Measurements from ENCODE around the gene TJP3.
"Not testable (repeated sequence)": the region's sequence is repeated elsewhere in the genome, so short reads cannot be mapped to it uniquely, and the experiment has no call there.

Gene TJP3

DNA sequence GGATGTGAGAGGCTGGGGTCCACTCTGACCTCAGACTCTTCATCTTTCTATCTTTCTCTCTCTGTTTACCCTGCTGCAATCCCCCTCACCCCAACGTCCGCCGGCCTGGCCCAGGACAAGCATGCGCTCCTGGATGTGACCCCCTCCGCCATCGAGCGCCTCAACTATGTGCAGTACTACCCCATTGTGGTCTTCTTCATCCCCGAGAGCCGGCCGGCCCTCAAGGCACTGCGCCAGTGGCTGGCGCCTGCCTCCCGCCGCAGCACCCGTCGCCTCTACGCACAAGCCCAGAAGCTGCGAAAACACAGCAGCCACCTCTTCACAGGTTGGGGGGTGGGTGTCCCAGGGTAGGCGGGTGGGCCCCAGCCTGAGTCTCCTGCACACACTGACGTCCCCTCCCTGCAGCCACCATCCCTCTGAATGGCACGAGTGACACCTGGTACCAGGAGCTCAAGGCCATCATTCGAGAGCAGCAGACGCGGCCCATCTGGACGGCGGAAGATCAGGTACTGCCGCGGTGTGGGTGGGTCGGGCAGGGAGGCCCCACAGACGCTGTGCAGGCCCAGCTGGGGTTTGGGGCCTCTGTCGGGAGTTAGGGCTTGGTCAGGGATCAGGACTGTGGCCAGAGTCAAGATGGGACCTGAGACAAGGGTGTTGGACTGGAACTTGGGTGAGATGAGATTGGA is 38.3 kb downstream of the TJP3 start:
- no peak for DNase-seq

DNA sequence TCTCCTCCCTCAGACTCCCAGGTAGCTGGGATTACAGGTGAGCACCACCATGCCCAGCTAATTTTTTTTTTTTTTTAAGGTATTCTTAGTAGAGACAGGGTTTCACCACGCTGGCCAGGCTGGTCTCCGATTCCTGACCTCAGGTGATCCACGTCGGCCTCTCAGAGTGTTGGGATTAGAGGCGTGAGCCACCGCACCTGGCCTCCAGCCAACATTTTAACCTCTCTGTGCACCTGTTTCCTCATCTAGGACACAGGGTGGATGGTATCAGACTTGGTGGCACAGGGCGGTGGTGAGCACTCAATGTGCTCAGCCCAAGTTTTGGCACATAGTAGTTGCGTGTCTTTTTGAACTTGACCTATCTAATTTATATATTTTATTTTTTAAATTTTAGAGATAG is 40.8 kb downstream of the TJP3 start:
- no peak for DNase-seq

DNA sequence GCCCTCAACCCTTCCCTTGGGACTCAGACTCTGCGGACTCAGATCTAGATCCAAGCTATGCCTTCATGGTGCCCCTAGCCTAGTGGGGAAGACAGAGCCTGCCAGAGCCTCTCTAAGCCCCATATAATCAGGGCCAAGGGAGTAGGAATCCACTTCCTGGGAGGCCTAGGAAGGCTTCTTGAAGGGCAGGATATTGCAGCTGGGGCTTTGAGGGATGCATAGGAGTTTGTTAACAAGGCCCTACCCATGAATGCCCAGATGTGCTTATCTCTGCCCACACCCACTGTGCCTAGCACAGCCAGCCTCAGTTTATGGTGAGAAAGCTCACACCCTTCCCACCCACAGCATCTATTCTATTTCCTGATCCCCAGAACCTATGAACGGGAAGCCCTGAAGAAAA is 42.0 kb downstream of the TJP3 start:
- no peak for DNase-seq

DNA sequence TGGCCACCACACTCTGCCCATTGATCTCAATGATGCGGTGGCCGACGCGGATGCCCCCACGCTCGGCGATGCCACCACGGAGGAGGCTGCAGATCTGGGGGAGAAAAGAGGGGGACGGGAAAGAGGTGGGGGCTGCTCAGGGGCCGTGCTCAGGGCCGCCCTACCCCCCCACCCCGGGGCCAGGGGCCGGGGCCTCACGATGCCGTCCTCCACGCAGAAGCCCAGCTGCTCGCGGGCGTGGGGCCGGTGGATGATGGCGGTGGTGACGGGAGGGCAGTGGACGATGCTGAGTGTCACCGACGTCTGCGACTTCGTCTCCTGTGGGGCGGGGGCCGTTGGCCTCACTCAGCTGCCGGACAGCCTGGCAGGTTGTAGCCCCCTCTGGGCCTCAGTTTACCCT is 43.1 kb downstream of the TJP3 start:
- no peak for DNase-seq

DNA sequence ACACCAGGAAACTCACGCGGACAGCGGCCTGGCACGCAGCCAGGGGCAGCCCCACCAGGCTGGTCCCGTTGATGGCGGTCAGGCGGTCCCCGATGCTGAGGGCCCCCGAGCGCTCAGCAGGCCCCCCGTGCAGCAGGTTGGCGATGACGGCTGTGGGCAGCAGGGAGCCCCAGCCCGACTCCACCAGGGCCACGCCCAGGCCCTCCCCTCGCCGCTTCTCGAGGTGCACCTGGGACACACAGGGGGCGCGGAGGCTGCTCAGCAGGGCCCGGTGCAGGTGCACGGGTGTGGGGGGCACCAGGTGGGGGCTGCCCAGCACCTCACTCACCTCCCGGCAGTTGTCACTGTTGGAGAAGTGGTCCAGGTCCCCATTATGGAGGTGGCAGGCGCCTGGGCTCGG is 44.3 kb downstream of the TJP3 start:
- no peak for DNase-seq

DNA sequence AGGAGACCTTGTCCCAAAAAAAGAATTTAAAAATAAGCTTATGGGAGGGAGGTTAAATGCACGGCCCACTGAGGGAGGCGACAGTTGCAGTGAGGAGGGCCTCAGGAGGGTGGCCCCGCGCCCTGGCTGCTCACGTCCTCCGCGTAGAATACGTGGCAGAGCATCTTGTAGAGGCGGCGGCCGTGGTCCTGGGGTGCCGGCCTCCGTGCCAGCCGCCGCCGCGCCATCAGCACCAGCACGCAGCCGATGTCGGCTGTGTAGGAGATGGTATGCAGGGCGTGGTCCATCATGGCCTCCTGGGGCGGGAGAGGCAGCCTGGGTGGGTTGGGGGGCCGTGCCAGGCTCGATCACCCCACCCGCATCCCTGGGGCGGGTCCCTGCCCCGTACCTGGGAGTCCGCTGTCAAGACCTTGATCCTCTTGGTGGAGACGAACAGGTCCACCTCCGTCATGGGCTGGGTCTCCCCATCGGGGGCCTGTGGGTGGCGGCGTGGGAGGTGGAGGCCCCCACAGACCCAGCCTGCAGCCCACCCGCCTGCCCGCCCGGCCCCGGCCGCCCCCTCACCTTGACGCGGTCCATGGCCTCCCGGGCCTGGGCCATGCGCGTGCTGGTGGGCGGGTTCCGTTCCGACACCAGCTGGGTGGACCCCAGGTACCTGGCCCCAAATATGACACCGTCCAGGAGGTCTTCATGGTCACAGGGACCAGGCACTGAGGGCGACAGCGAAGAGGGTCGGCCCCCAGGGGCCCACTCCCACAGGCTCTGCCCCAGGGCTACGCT is 45.6 kb downstream of the TJP3 start:
- DNase-seq: no peak

DNA sequence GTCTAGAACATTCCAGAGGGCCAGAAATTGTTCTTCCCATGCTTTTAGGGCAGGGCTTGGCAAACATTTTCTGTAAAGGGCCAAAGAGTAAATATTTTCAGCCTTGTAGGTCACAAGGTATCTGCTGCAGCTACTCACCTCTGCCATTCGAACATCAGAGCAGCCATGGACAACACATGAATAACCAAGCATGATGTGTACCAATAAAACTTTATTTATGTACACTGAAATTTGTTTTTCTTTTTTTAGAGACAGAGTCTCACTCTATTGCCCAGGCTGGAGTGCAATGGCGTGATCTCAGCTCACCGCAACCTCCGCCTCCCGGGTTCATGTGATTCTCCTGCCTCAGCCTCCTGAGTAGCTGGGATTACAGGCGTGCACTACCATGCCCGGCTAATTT is 49.5 kb downstream of the TJP3 start:
- not testable (repeated sequence) for DNase-seq

DNA sequence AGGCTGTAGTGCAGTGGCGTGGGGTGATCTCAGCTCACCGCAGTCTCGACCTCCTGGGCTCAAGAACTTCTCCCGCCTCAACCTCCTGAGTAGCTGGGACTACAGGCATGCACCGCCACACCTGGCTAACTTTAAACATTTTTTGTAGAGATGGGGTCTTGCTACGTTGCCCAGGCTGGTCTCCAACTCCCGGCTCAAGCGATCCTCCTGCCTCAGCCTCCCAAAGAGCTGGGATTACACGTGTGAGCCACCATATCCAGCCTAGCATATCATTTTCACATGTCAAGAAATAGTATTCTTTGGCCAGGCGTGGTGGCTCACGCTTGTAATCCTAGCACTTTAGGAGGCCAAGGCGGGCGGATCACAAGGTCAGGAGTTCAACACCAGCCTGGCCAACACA is 50.1 kb downstream of the TJP3 start:
- DNase-seq: not testable (repeated sequence)

DNA sequence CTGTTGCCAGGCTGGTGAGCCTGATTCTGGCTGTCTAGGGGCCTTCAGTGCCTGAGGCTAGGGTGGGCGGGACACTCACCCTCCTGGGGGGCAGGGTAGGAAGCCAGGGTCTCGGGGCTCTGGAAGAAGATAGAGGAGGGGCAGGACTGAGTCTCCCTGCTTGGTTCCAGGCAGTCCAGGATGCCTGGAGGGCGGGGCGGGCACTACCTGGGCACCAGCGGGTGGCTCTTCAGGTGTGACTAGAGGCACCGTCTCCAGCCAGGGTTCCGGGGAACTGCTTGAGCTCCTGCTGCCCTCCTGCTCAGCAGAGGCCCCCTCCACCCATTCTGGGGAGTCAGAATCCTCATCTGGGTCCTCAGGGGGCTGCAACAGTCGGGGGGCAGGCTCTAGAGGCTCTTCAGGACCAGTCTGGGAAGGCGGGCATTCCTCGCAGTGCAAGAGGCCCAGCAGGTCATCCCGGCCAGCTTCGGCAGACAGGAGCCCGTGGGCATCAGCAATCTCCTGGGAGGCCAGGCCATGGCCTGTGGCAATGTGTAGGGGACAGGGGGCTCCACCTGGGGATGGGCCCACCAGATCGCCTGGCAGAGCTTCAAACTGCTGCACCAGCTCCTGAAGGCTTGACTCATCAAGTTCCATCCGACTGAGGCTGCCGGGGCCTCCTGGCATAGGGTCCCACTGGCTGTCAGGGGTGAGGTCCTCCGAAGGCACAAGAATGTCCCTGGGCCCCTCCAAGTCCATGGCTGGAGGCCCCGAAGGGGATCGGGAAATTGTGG is 51.5 kb downstream of the TJP3 start:
- DNase-seq: no peak

DNA sequence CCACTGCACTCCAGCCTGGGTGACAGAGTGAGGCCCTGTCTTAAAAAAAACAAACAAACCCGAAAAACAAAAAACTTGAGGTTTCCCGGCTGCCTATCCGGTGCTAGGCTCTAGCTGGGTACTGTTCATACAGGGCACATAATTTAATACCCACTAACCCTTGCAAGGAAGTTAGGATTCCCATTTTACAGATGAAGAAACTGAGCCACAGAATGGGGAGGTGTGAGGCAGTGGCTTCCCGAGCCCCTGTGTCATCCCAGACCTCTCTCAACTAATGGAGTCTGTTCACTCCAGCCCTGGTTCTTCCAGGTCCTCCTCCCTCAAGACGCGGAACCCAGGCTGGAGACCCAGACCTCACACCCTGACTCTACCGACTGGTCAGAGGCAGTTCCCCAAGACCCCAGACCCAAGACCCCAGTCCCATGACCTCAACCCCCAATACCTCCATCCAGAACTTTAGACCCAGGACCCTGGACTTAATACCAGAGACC is 52.7 kb downstream of the TJP3 start:
- no peak for DNase-seq

DNA sequence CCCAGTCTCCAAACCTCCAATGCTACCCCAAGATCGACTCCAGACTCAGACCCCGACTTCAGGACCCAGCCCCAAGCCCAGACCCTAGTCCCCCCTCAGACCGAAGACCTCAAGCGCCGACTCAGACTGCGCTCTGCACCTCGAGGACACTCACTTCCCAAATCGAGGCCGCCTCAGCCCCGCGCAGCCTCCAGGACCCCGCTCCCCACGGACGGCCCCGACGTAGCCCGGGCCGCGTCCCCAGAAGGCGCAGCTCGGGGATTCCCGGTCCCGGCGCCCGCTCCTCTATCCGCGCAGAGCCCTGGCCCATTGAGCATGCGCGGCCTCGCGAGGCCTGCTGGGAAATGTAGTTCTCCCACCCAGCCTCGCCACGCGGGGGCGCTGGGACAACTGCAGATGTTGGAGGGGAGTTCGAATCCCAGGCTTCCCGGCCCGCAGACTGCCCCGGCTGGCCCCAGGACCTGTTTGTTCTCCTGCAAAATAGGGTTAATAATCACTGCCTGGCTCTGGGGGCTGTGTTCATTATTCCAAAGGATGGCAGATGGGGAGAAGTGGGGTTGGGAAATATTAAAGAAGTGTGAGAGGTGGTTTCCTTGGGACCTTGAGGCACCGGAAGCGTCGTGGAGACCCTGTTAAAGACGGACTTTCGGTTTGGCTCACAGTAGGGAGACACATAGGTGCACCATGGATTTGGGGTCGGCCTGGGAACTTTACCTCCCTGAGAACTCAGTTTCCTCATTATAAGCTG is 53.4 kb downstream of the TJP3 start, which contains the start of gene APBA3:
Gene APBA3 (minus strand): TSS at position 311 of the 748 bp plus-strand sequence. CDS start 1,428 bp downstream, outside the sequence.
- peak; percentile 74 to 83 for DNase-seq

DNA sequence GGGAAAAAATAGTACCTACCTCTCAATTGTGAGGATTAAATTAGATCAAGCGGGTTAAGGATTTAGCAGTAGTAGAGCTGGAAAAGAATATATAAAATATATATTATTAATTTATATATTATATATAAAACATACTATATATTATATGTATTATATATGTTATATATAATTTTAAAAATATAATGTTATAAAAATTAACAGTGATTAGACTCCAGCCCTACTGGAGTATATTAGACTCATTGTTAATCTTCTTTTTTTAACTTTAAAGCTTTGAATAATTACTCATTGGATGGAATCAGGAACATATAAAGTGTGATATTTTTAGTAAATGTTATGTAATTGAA is 53.9 kb downstream of the TJP3 start:
- no peak for DNase-seq

DNA sequence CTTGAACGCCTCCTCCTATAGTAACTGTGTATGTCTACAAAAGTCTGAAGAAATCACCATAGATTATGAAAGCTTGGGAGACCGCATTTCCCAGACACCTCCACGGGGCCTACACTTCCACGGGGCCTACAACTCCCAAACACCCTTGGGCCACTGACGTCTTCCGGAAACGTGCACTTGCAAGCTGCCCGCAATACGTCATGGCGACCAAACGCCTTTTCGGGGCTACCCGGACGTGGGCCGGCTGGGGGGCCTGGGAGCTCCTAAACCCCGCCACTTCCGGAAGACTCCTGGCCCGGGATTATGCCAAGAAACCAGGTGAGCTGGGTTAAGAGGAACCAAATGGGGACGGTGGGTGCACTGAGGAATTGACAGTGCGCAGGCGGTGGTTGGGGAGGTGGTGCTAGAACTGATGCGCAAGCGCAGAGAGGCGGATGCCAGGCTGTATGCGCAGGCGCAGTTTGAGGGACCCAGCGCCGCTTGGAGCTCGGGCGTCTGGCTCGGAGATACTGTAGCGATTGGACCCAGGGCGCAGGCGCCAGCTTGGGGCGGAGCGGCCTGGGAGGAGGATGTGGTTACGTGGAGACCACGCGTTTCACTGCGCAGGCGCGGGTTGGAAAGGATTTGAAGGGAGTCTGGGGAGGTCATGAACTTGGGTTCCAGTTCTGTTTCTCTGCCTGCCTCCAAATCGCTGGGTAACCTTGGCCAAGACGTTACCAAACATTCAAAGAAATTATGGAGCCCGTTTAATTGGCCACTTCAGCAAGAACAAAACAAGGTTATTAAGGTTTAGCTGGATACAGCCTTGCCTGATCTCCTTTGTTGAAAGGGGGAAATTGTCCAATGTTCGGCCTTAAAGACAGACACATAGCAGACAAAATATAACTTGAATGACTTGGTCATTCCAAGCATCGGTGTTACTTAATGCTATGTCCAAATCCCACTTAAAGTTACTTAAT is 54.6 kb downstream of the TJP3 start, which contains the start of gene MRPL54:
Gene MRPL54 (plus strand): TSS at position 182 of the 959 bp plus-strand sequence. CDS start 19 bp downstream, at position 201.
- DNase-seq: peak; percentile 98 to 99

DNA sequence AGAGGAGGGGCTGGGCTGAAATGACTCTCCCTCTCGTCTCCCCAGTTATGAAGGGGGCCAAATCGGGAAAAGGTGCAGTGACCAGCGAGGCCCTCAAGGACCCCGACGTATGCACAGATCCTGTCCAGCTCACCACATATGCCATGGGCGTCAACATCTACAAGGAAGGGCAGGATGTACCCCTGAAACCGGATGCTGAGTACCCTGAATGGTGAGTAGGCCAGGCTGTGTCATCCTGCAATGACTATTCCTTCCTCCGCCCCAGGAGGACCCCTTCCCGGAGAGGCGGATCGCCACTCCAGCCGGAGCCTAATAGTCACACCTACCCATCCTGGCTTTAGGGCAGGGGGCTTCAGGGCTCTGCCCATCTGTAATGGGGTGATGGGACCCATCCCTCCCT is 56.9 kb downstream of the TJP3 start:
- no peak for DNase-seq

DNA sequence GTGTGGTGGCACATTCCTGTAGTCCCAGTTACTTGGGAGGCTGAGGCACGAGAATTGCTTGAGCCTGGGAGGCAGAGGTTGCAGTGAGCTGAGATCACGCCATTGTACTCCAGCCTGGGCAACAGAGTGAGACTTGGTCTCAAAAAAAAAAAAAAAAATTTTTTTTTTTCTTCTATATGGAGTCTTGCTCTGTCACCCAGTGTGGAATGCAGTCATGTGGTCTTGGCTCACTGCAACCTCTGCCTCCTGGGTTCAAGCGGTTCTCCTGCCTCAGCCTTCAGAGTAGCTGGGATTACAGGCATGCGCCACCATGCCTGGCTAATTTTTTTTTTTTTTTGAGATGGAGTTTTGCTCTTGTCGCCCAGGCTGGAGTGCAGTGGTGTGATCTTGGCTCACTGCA is 57.6 kb downstream of the TJP3 start:
- DNase-seq: not testable (repeated sequence)

DNA sequence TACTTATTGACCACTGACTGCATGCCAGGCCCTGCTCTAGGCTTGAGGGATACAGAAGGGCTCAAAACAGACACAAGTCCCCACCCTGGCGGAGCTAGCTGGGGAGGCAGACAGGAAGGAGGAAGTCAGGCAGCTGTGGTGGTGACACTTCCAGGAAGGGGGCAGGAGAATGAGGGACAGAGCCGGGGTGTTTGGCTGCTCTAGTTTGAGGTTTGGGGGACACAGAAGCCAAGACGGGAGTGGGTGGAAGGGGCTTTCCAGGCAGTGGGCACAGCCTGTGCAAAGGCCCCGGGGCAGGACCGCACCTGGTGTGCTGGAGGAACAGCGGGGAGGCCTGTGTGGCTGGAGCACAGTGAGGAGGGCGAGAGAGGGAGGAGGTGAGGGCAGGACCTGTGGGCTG is 58.3 kb downstream of the TJP3 start:
- DNase-seq: no peak

DNA sequence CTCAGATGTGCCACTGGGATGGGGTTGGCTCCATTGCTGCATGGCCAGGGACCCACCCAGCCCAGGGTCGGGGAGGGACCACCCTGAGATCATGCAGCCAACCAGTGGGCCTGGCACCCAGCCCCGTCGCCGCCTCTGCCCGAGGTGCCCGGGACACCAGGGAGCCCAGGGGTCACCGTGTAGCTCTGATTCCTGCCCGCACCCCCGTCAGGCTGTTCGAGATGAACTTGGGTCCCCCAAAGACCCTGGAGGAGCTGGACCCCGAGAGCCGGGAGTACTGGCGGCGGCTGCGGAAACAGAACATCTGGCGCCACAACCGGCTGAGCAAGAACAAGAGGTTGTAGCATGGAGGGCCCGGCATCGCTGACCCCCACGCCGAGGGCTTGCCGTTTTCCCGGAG is 58.9 kb downstream of the TJP3 start:
- DNase-seq: no peak

DNA sequence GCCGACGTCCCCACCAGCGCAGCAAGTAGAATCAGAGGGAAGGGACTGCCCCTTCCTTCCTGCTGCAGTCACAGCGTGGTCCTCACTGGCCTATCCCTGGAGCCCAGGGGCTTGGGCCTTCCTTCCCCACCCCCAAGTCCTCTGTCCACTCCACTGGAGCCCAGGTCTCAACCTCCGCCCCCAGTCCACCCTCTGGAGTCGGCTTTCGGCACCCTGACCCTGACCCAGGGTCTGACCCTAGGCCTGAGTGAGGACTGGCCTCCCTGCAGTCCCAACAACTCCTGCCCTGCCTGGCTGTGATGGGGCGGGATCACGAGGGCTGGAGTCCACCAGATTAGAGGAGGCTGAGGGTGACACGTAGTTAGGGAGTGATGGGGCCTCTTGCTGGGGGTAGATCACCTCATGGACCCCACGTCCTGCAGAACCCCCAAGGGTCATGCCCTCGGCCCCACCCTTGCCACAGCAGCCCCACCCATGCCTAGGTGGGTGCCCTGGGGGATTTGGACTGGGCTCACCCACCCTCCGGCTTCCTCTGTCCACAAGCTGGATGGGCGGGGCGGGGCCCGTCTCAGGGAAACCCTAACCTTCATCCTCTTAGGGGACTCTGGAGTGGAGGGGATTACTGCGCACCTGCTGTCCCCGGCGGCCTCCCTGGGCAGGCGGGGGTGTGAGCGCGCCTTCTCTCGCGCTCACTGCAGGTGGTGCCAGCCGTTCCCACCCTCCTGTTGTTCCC is 60.0 kb downstream of the TJP3 start:
- DNase-seq: no peak

DNA sequence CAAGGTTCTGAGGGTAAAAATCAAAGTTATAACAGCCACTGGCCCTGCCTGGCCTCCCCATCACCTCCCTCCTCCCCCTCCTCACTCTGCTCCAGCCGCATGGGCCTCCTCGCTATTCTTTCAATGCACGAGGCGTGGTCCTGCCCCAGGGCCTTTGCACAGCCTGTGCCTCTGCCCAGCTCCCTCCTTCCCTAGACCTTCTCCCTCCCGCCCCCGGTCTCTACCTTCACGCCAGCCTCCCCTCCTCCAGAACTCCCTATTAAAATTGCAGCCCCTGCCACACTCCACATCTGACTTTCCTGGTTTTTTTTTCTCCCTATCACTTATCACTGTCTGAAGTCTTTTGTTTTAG is 60.5 kb downstream of the TJP3 start:
- no peak for DNase-seq

DNA sequence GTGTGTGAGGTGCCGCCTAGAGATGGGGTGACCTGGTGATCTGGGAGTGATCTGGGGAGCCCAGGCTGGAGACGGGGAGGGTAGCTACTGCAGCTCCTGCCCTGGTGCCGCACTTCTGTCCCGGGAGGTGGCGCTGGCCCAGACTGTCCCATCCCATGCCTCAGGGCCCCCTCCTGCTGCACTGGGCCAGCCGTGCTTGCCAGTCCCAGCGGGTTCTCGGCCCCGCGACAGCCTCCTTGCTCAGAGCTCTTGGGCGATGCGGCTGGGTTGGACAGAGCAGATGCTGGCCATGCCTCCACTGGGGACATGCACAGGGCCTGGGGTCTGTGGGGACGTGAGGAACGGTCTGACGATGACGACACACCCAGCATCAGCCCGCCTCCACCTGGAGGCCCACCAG is 61.3 kb downstream of the TJP3 start:
- DNase-seq: no peak
